ENCODE data around the gene IL21. TPM values are rescaled to one million over a fixed set of nuclear protein-coding genes. Genes with fewer than 3 reads are reported as not detected.

Gene IL21
- total RNA-seq, 2 experiments from 2014 or later = 0.08 to 0.14 TPM

GRCh38 chr4:122652379-122652778 lies 31.5 kb upstream of the IL21 start:
- Mint-ChIP-seq H3K27me3 (no peaks in the 10 kb centered on the region), H3K27ac (no peak overlapping the region), H3K4me1 (ENCODE audit: low read depth) (no peaks in the 10 kb centered on the region), H3K4me3 (no peak overlapping the region), H3K9me3 (peaks cover 2% of the 10 kb centered on the region), H3K36me3 (ENCODE audit: low read depth) (no peaks in the 10 kb centered on the region)
- Histone ChIP-seq H3K4me3 (ENCODE audit: low read length) (no peak overlapping the region), H3K27me3 (ENCODE audit: control insufficient read depth in 1 of 2, insufficient read depth in 2 of 2, low read length in 2 of 2) (no peaks in the 10 kb centered on the region), H3K9me3 (ENCODE audit: control insufficient read depth in 1 of 2, insufficient read depth in 1 of 2, low read length in 2 of 2) (no peaks in the 10 kb centered on the region), H3K36me3 (ENCODE audit: insufficient read depth, low read length) (no peaks in the 10 kb centered on the region), H3K27ac (ENCODE audit: low read depth in 1 of 2, low read length in 2 of 2) (no peak overlapping the region), H3K4me1 (ENCODE audit: insufficient read depth, low read length) (no peaks in the 10 kb centered on the region)
- DNase-seq (peak in 12 of 14 experiments; percentile 6 to 78 (median 38)), ATAC-seq (ENCODE audit: poor library complexity) (peak; percentile 56)
- intact Hi-C loops (cut with DNase I, micrococcal nuclease) = no loop called here
- TF ChIP-seq CTCF (IDR thresholded peaks at IDR 0.05) = peak; percentile 43
- POLR2A ChIA-PET = no interaction called here
- CTCF ChIA-PET = no interaction called here

GRCh38 chr4:122650148-122650547 lies 29.3 kb upstream of the IL21 start:
- DNase-seq (no peak), ATAC-seq (ENCODE audit: poor library complexity) (no peak)
- Mint-ChIP-seq H3K27ac (no peak overlapping the region), H3K36me3 (ENCODE audit: low read depth) (no peaks in the 10 kb centered on the region), H3K4me1 (ENCODE audit: low read depth) (no peaks in the 10 kb centered on the region), H3K27me3 (no peaks in the 10 kb centered on the region), H3K4me3 (no peak overlapping the region), H3K9me3 (no peaks in the 10 kb centered on the region)
- intact Hi-C loops (cut with DNase I, micrococcal nuclease) = no loop called here
- H3K36me3 ChIP-seq (ENCODE audit: insufficient read depth, low read length) = no peaks in the 10 kb centered on the region
- no peak overlapping the region for H3K27ac ChIP-seq (ENCODE audit: low read depth in 1 of 2, low read length in 2 of 2)
- POLR2A ChIA-PET = no interaction called here
- no peak overlapping the region for H3K4me3 ChIP-seq (ENCODE audit: low read length)
- no peaks in the 10 kb centered on the region for H3K9me3 ChIP-seq (ENCODE audit: control insufficient read depth in 1 of 2, insufficient read depth in 1 of 2, low read length in 2 of 2)
- no peaks in the 10 kb centered on the region for H3K27me3 ChIP-seq (ENCODE audit: control insufficient read depth in 1 of 2, insufficient read depth in 2 of 2, low read length in 2 of 2)
- CTCF ChIA-PET = no interaction called here
- no peaks in the 10 kb centered on the region for H3K4me1 ChIP-seq (ENCODE audit: insufficient read depth, low read length)
- no peak for TF ChIP-seq CTCF (IDR thresholded peaks at IDR 0.05)

GRCh38 chr4:122647656-122648055 lies 26.8 kb upstream of the IL21 start:
- no peaks in the 10 kb centered on the region for H3K36me3 ChIP-seq (ENCODE audit: insufficient read depth, low read length)
- intact Hi-C loops (cut with DNase I, micrococcal nuclease) = loop anchor here (5.0 kb wide), 2 partner anchors 35 to 40 kb away; no protein-coding TSS in a partner anchor
- POLR2A ChIA-PET = no interaction called here
- no peaks in the 10 kb centered on the region for H3K36me3 Mint-ChIP-seq (ENCODE audit: low read depth)
- H3K4me1 Mint-ChIP-seq (ENCODE audit: low read depth) = no peaks in the 10 kb centered on the region
- no peaks in the 10 kb centered on the region for H3K9me3 ChIP-seq (ENCODE audit: control insufficient read depth in 1 of 2, insufficient read depth in 1 of 2, low read length in 2 of 2)
- H3K27me3 ChIP-seq (ENCODE audit: control insufficient read depth in 1 of 2, insufficient read depth in 2 of 2, low read length in 2 of 2) = no peaks in the 10 kb centered on the region
- ATAC-seq (ENCODE audit: poor library complexity) (no peak), DNase-seq (no peak)
- H3K27ac ChIP-seq (ENCODE audit: low read depth in 1 of 2, low read length in 2 of 2) = no peak overlapping the region
- H3K4me3 Mint-ChIP-seq = no peak overlapping the region
- no peaks in the 10 kb centered on the region for H3K4me1 ChIP-seq (ENCODE audit: insufficient read depth, low read length)
- H3K27ac Mint-ChIP-seq = no peak overlapping the region
- no peak overlapping the region for H3K4me3 ChIP-seq (ENCODE audit: low read length)
- no peaks in the 10 kb centered on the region for H3K27me3 Mint-ChIP-seq
- no peaks in the 10 kb centered on the region for H3K9me3 Mint-ChIP-seq
- CTCF ChIA-PET = no interaction called here
- TF ChIP-seq CTCF (IDR thresholded peaks at IDR 0.05) = no peak
